HG02642 (cell line): ENCODE results near the gene EPG5.
"Not testable (repeated sequence)": the region's sequence is repeated elsewhere in the genome, so short reads cannot be mapped to it uniquely, and the experiment has no call there.

Source experiments
- ATAC-seq: cut with Tn5 transposase; IDR thresholded peaks from one replicate; pipeline ENCODE4 v1.9.1; 2021; ENCODE audit warnings: mild to moderate bottlenecking; ENCODE audit not compliant: unreplicated experiment, poor library complexity

EPG5 gene, protein sequence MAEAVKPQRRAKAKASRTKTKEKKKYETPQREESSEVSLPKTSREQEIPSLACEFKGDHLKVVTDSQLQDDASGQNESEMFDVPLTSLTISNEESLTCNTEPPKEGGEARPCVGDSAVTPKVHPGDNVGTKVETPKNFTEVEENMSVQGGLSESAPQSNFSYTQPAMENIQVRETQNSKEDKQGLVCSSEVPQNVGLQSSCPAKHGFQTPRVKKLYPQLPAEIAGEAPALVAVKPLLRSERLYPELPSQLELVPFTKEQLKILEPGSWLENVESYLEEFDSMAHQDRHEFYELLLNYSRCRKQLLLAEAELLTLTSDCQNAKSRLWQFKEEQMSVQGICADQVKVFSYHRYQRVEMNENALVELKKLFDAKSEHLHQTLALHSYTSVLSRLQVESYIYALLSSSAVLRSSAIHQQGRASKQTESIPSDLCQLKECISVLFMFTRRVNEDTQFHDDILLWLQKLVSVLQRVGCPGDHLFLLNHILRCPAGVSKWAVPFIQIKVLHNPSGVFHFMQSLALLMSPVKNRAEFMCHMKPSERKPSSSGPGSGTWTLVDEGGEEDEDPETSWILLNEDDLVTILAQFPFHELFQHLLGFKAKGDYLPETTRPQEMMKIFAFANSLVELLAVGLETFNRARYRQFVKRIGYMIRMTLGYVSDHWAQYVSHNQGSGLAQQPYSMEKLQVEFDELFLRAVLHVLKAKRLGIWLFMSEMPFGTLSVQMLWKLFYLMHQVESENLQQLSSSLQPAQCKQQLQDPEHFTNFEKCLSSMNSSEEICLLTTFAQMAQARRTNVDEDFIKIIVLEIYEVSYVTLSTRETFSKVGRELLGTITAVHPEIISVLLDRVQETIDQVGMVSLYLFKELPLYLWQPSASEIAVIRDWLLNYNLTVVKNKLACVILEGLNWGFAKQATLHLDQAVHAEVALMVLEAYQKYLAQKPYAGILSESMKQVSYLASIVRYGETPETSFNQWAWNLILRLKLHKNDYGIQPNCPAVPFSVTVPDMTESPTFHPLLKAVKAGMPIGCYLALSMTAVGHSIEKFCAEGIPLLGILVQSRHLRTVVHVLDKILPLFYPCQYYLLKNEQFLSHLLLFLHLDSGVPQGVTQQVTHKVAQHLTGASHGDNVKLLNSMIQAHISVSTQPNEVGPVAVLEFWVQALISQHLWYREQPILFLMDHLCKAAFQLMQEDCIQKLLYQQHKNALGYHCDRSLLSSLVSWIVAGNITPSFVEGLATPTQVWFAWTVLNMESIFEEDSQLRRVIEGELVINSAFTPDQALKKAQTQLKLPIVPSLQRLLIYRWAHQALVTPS (N-terminal part only)

DNA sequence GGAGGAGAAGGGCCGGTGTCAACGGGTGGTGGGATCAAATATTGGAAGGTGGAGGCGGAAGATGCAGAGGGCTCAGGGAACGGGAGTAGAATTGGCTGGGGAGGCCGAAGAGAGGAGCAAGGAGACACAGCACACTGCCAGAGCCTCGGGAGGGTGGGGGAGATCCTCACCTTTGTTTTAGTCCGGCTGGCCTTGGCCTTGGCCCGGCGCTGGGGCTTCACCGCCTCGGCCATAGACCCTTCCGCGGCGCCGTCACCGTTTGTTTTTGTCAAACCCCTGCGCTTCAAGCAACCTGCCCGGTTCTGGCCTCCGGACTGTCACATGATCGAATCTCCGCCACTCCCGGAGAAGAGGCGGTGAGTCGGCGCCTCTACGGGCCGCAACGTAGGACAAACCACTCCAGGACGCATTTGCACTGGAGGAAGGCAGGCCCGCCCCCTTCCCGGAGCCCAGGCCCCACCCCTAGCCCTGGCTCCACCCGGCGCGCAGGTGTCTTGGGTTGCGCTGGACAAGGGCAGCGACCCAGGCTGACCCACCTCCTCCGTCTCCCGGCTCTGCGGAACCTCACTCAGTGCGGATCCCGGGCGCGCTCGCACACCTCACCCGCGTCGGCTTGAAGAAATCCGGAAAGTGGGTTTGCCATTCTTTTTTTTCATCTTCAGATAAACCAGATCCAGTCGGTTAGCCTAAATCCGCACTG is at the start of gene EPG5:
Gene EPG5, minus strand, starts transcription at position 323 of the 700 bp plus-strand sequence. Its CDS starts 90 bp downstream, at position 233.
- peak; percentile 99 for ATAC-seq

DNA sequence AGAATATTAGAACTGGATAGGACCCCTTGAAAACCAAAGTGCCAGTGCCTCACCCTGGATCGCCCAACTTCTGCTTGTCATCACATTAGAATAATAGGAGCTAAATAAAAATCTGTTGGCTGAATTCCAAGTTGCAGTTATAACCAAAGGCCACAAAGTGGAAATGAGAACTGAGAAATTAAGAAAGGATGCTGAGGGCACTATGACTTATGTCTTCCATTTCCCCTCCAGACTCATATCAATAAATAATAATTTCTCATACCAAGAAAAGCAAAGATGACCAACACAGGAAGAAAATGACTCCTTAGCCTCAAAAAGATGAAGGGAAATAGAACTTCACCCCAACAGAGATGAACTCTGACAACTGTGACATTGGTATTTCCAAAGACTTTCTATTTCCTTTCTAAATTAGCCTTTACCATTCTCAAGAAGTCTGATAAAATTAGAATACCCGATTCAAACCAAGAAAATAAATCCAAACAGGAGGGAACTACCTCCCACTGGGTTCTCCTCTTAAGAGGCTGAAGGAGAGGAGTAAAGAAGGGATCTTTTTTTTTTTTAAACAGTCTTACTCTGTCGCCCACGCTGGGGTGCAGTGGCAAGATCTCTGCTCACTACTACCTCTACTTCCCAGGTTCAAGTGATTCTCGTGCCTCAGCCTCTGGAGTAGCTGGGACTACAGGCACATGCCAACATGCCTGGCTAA is 46.5 kb upstream of the EPG5 start:
- no peak for ATAC-seq

DNA sequence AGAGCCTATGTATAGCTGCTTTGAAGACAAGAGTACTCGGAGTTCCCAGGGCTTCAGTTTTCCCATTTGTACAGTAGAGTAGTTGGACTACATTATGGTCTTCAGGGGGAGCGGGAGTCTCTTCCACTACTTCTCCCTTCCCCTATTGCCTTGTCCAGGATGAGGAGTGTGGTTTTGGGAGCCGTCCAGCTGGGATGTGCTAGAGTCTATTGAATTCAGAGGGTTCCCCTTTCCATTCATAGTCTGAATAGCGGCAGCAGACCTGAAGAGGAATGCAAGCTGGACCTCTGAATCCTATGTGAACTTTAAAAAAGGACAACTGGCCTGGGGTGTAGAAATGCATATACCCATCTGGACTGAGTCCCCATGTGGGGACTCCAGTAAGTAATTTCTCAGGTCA is 43.5 kb upstream of the EPG5 start:
- ATAC-seq: no peak

DNA sequence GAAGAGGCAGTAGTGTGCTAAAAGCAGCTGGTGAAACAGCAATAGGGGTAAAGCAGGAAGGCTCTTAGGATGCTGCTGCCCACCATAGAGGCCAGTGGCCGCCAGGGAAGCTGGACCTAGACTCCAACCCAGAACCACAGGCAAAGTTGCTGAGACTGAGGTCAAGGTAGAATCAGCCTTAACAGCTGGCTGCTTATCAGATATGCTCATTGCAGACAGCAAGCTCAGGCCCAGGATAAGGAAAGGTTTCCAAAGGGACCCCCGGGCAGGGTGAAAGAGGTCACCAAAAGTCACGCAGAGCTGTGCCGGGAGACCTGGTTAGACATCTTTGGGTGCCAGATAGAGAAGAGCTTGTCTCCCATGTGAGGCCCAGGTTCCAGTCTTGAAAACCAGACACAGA is 42.9 kb upstream of the EPG5 start:
- ATAC-seq: no peak

DNA sequence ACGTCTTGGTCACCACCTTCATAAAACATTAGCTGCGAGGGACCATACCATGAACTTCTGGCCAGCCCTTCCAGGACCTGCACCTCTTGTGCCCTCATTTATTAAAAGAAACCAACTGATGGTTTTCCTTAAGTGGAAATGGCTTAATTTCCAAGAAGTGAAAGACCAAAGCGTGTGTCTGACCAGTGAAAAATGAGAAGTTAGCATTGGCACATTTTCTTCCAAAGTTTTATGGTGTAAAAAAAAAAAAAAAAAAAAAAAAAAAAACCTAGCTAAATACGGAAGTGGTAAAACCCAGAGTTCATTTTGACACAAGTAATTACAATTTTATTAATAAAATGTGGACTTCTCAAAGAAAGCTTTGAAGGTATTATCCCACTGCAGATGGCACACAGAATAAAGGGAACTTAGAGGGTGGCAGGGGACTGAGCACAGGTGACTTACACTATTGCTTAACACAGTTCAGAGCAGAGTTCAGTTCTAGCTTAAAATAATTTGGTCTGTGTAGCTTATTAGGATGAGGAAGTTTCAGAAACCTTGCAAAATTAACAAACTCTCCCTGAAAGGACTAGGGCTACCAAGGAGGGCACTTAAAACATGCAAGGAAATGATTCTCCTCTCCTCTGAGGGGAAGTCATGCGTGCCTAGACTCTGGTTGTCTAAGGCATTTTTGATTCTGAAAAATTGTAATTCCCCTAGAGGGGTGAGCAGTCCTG is 42.2 kb upstream of the EPG5 start:
- no peak for ATAC-seq

DNA sequence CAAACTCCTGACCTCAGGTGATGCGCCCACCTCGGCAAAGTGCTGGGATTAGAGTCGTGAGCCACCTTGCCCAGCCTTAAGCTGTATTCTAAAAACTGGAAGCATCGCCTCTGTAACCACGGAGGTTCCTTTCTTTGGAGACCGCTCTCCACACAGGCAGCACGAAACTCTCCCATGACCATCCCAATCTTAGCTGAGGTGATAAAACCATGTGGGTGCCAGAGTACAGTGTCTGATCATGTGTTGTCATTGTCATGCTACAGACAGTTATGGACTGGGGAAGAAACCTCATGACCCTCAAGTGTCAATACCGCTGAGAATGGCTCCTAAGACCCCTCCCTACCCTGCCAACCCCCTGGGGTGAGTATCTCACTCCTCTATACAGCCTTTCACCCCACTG is 41.4 kb upstream of the EPG5 start:
- no peak for ATAC-seq

DNA sequence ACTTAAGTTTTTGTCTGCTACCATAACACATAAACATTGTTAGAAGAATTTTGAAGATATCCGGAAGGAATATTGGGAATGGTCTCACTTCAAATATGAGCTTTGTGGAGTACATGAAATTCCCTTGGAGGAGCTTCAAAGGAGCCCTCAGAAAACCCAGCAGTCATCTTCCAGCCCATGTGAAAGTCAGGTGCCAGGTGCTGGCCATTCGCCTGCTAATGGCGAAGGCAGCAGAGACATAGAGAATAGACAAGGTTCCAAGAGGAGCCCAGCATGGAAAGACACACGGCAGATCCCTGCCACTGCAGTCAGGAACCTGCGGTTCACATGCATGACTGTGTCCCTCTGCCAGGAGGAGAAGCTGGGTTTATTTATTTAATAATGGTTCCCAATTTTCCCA is 40.0 kb upstream of the EPG5 start:
- ATAC-seq: no peak

DNA sequence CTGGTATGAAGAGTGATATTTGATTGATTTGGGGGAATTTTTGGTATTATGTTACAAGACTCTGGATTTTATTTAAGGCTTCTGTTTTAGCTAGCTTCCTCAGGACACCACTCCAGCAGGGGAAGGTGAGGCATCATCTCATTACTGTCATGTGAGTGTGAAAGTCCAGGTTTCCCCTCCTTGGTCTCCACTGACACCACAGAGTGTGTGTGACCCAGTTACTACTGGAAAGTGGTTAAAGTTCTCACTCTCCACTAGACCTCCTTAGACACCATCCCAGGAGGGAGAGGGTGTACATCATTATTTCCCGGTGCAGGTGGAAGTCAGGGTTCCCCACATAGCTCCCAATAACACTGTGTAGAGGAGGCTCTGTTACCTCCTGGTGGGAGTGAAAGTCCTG is 35.8 kb upstream of the EPG5 start:
- ATAC-seq: no peak

DNA sequence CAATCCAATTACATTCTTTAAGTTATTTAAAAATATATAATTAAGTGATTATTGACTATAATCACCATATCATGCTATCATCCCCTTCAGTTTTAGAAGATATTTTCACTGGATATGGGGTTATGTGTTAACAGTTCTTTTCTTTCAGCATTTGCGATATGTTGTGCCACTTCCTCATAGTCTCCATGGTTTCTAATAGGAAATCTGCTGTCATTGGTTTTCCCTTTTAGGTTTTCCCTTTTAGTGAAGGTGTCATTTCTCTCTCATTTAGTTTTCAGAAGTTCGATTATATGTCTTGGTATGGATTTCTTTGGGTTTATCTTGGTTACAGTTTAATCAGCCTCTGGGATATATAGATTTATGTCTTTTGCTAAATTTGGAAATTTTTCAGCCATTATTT is 34.8 kb upstream of the EPG5 start:
- no peak for ATAC-seq

DNA sequence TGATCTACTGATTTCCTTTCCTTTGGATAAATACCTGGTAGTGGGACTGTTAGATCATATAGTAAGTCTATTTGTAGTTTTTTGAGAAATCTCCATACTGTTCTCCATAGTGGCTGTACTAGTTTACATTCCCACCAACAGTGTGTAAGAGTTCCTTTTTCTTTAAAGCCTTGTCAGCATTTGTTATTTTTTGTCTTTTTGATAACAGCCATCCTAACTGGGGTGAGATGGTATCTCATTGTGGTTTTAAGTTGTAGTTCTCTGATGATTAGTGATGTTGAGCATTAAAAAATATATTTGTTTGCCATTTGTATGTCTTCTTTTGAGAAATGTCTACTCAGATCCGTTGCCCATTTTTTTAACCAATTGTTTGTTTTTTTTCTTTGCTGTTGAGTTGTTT is 33.9 kb upstream of the EPG5 start:
- ATAC-seq: no peak

DNA sequence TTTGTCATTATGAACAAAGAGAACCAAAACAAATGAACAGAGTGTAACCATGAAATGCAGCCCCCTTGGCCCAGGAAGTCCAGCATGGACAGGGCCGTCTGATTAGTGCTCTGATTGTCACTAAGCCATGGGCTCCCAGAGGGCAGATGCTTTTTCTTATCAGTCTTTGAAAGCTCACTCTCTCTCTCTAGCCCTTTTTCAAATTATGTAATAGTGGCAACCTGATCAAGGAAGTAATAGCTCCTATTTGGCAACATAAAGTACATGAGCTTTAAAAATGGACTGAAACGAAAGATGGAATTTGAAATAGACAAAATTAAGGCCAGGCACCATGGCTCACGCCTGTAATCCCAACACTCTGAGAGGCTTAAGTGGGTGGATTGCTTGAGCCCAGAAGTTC is 32.4 kb upstream of the EPG5 start:
- no peak for ATAC-seq

DNA sequence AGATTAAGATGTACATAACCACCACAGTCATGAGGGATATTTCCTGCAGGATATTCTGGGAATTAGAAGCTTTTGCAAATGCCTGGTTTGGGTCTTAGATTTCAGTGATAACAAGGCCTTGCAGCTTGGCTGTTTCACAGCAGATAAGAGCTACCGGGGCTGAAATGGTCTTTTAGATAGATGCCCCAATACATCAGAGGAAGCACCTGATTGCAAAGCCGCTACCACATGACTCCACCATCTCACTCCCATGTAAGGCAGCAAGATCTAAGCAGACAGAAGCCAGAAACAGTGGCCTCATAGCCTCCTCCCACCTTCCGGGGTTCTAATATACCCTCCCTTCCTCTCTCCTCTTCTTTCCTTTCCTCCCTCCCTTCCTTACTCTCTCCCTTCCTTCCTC is 31.1 kb upstream of the EPG5 start:
- no peak for ATAC-seq

DNA sequence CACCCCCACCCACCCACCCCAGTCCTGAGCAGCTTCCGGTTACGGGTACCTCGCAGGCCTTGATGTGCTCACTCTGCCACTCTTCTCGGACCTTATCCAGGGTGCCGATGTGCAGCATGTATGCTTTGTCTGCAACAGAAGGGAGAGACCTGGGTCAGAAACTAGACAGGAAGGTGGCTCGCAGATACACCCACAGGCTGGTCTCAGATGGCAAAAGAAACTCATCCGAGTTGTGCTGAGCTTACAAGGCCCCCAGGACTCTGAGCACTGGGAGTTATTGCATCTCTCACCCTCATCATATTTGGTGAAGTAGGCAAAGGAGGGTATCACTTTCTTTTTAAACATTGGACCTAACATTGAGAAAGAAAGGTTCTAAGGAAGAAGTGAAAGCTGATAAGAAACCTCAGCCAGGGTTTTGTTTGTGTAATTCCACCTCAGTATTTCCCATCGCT is 30.6 kb upstream of the EPG5 start:
- no peak for ATAC-seq

DNA sequence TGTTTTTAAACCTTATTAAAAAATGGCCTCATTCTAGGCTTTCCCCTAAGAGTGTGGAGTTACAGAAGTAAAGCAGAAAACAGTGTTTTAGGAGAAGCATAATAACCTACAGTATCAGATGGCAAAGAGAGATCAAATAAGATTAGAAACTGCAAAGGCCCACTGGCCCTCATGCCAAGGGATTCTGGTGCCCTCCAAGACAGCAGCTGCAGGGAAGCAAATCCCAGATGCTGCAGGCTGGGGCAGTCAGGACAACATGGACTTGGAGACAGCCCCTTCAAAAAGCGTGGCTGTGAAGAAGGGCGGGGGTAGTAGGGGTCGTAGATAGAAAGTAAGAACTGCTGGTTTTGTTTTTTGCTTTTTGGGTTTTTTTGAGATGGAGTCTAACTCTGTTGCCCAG is 28.3 kb upstream of the EPG5 start:
- ATAC-seq: no peak

DNA sequence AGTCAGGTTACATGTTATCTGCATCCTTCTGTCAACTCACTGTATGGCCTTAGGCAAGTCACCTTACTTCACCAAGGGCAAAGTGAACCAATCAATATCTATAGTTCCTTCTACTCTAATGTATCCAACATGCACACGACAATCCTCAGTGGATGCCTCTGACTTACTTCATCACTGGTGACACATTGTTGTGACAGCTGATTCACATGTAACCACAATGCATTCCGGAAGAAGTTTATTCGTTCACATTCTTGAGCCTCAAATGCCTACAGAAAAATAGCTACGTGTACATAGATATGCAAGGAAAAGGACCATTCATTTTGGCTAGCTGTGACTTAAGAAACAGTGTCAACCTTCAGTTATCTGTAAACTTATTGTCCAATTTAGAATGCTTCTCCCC is 26.3 kb upstream of the EPG5 start:
- no peak for ATAC-seq

DNA sequence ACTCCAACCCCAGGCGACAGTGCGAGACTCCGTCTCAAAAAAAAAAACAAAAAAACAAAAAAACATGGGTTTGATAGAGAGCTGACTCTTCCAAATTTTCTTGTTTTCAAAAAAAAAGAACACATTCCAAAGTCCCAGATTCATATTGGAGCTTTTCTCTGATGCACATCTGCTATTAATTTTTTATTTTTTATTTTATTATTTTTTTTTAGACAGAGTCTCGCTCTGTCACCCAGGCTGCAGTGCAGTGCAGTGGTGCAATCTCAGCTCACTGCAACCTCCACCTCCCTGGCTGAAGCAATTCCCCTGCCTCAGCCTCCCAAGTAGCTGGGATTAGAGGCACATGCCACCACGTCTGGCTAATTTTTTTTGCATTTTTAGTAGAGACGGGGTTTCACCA is 25.4 kb upstream of the EPG5 start:
- ATAC-seq: not testable (repeated sequence)

DNA sequence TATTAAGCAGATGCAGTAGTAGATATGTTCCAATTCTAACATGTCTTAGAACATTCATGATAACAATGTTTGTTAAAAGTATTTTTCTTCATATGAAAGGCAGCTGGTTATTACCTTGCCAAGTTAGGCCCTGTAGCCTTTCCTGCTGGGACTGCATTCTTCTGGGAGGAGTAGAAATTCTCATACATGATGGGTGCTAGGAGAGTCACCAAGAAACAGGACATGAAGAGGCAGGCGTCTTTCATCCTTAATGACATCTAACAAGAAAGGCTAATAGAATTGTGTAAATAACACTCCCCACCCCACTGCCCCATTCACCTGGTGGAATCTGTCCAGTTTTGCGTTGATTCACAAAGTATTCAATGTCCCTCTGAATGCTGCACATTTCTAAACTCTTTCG is 24.7 kb upstream of the EPG5 start:
- no peak for ATAC-seq

DNA sequence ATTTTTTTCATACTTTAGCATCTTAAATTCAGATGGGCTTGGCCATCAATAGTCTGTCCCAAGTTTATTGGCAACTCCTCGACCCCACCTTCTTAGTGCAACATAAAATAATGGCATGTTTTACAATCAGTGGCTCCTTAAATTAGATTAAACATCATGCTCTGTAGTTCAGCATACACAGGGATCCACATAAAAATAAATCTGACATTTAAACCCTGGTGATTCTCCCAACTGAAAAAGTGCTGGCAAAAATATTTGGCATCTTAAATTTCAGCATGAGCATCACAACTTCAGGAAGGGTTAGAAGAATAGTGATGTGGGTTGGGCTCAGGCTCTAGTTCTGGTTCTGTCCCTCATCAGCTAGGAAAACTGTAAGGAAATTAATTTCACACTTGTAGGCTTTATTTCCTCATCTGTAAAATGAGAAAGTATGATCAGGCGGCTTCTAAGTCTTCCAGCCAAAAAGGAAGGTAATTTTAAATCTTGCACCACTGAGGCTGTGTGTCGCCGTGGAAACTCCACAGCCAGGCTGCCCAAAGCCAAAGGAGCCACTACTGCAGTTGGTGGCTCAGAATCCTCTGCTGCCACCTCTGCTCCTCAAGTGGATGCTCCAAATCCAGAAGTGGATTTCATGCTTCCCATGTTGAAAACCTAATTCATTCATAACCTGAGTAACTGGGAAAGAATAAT is 17.6 kb upstream of the EPG5 start:
- ATAC-seq: no peak
